Brain pericyte (primary cell): ENCODE results near the gene ZNF280D.
"Not testable (repeated sequence)": the region's sequence is repeated elsewhere in the genome, so short reads cannot be mapped to it uniquely, and the experiment has no call there.

ENCODE experiments used
- DNase-seq: peaks from one replicate; pipeline ENCODE4 v3.0.0-alpha.2; 2012; ENCODE audit warnings: low read depth, low spot score

ZNF280D gene, protein sequence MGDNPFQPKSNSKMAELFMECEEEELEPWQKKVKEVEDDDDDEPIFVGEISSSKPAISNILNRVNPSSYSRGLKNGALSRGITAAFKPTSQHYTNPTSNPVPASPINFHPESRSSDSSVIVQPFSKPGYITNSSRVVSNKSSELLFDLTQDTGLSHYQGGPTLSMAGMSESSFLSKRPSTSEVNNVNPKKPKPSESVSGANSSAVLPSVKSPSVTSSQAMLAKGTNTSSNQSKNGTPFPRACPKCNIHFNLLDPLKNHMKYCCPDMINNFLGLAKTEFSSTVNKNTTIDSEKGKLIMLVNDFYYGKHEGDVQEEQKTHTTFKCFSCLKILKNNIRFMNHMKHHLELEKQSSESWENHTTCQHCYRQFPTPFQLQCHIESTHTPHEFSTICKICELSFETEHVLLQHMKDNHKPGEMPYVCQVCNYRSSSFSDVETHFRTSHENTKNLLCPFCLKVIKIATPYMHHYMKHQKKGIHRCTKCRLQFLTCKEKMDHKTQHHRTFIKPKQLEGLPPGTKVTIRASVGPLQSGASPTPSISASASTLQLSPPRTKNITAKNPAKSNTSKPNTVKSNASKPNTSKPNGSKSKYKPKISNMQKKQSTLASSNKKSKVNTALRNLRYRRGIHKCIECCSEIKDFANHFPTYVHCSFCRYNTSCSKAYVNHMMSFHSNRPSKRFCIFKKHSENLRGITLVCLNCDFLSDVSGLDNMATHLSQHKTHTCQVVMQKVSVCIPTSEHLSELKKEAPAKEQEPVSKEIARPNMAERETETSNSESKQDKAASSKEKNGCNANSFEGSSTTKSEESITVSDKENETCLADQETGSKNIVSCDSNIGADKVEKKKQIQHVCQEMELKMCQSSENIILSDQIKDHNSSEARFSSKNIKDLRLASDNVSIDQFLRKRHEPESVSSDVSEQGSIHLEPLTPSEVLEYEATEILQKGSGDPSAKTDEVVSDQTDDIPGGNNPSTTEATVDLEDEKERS

DNA sequence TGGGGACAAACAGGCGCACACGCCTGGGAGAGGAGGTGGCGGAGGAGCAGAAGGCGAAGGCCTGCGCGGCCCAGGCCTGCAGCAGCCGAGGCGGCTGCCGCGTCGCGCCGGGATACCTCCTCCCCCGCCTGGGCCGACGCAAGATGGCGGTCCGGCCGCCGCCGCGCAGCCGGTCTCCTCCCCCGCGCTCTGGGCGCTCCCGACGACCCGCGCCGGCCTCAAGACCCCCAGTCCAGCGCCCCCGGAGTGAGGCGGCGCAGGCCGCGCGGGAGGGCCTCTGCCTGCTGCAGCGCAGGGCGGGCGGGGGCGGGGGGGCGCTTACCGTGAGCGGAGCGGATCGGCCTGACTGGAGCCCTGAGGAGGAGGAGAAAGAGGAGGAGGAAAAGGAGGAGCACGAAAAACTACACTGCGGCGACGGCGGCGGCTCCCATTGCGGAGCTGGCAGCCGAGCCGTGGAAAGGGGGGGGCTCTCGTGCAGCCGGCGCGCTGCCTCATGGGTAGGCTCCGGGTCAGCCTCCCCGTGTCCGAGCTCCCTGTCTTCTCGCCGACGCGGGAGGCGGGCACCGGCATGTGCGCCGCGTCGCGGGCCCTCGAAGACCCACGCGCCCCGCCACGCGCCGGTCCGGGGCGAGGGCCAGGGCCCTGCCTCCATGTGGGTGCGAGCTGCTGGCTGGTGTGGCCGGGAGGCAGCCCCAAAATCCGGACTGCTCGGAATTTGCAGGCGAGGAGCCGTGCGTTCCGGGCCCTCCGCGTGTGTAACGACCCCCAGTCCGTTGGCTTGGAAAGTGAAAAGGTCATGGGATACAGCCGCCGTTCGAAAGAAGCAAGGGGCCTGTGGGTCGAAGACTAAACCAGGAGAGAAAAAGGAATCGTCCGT is at the start of gene ZNF280D:
TSS of gene ZNF280D (minus strand) at position 374 of the 877 bp plus-strand sequence. CDS start 26,400 bp downstream, outside the sequence.
- peak; percentile 57 for DNase-seq

DNA sequence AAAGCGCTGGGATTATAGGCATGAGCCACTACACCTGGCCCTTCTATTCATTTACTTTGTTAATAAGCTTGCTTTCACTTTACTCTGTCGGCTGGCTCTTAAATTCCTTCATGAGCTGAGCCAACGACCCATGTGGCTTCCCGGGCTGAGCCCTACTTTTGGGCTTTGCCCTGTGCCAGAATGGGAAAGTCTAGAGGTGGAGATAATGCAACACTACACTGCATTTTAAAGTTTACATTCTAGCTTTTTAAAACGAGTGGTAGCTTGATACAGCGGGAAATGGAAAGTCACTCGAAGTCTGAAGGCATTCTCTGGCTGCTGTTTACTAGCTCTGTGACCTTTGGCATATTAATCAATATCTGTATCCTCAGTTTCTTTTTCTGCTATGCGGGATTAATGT is 49.0 kb upstream of the ZNF280D start:
- no peak for DNase-seq

DNA sequence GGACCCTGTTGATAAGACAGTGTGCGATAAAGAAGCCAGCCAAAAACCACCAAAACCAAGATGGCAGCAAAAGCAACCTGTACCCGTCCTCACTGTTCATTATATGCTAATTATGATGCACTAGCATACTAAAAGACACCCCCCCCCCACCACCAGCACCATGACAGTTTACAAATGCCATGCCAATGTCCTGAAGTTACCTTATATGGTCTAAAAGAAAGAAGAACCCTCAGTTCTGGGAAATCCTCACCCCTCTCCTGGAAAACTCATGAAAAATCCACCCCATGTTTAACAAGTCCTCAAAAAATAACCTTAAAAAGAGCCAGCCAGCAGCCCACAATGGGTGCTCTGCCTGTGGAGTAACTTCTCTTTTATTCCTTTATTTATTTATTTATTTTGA is 48.4 kb upstream of the ZNF280D start:
- no peak for DNase-seq

DNA sequence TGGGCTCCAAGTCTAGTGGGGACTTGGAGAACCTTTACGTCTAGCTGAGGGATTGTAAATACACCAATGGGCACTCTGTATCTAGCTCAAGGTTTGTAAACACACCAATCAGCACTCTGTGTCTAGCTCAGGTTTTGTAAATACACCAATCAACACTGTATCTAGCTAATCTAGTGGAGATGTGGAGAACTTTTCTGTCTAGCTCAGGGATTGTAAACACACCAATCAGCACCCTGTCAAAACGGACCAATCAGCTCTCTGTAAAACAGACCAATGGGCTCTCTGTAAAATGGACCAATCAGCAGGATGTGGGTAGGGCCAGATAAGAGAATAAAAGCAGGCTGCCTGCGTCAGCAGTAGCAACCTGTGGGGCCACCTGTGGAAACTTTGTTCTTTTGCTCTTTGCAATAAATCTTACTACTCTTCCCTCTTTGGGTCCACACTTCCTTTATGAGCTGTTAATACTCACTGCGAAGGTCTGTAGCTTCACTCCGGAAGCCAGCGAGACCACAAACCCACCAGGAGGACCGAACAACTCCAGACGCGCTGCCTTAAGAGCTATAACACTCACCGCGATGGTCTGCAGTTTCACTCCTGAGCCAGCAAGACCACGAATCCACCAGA is 46.9 kb upstream of the ZNF280D start:
- DNase-seq: not testable (repeated sequence)

DNA sequence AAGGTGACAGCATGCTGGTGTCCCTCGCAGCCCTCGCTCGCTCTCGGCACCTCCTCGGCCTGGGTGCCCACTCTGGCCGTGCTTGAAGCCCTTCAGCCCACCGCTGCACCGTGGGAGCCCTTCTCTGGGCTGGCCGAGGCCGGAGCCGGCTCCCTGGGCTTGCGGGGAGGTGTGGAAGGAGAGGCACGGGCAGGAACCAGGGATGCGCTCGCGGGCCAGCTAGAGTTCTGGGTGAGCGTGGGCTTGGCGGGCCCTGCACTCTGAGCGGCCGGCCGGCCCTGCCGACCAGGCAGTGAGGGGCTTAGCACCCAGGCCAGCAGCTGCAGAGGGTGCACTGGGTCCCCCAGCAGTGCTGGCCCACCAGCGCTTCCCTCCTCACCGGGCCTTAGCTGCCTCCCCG is 46.1 kb upstream of the ZNF280D start:
- not testable (repeated sequence) for DNase-seq

DNA sequence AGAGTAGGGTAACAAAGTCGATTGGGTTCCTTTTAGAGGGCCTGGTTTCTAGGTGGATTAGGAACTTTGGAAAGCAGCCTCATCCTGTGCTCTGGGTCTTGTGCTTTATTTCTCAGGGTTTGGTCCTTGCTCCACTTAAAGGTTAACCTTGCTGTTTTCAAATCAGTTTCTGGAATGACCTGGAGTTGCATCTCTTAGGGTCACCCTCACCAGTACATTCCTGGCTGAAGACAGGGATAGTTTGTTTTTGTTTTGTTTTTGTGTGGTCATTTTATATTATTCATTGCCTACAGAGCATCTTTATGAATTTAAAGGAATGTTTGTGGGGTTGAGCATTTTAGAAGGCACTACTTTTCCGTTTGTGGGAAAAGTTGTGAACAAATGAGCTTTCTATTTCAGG is 45.5 kb upstream of the ZNF280D start:
- no peak for DNase-seq

DNA sequence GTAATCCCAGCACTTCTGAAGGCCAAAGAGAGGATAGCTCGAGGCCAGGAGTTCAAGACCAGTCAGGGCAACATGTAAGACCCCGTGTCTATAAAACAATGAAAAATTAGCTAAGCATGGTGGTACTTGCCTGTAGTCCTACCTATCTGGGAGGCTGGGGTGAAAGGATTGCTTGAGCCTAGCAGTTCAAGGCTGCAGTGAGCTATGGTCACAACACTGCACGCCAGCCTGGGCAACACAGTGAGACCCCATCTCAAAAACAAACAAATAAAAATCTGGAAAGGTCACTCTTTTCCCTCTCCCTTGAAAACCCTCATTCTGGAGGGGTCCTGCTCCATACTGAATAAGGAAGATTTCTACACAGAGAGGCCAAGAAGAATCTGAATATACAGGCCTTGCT is 43.5 kb upstream of the ZNF280D start:
- DNase-seq: no peak

DNA sequence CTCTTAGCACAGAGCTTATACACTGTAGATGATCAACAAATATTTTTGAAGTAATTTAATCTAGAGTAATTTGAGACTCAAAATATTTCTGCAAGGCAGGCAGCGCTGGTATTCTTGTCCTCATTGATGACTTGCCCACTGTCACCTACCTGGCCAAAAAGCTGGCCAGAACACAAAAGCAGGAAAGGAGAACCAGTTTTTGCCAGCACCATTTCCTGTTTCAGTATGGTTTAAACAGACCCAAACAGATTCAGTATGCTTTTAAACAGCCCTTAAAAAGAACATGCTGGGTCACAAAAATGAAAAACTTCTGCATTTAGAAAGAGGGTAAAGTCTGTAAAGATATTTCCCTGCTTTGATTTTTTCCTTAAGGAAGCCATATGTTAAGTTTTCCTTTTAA is 42.3 kb upstream of the ZNF280D start:
- DNase-seq: no peak

DNA sequence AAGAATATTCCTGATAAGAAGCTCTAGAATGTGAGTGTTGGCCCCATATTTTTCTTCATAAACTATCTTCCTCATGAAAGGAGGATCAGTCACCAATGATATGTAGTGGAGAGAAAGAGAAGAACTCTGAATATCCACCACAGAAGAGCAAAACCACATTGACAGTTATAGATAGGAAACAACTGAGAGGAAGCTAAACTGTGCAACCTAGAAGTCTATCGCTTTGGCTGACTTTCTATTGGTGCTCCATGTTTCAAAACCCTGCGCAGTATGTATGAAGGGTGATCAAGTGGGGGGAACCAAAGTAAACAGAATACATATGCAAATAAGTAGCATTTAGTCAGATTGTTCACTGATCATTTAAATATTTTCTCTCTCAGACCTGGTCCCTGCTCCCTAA is 41.0 kb upstream of the ZNF280D start:
- no peak for DNase-seq

DNA sequence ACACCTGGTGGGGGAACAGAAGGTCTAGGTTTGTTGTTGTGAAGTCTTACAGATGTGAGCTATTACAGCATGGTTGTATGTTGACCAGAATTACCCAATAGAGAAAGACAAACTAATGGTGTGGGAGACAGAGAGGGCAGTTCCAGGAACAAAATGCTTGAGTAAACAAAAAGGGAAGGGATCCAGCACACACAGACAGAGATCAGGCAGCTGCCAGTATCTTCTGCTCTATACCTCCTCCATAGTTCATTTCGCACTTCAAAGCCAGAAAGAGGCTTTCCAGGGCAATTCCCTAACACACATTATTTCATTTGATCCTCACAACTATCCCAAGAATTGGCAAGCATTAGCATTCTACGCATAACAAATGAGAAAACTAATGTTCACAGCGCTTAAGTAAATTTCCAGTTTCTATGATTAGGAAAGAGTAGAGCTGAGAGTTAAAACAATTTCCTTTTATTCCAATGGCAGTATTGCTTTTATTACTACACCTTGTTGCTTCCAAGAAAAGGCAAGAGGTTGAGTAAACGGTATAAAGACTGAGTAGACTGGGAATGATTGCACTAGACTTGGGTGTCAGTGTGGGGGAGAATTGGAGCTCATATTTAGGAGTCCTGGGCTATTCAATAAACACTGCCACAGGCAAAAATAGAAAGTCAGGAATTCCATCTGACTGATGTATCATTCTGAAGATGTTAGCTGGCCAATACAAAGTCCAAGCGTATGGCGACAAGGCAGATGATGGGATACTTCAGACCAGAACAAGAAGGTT is 39.7 kb upstream of the ZNF280D start:
- no peak for DNase-seq

DNA sequence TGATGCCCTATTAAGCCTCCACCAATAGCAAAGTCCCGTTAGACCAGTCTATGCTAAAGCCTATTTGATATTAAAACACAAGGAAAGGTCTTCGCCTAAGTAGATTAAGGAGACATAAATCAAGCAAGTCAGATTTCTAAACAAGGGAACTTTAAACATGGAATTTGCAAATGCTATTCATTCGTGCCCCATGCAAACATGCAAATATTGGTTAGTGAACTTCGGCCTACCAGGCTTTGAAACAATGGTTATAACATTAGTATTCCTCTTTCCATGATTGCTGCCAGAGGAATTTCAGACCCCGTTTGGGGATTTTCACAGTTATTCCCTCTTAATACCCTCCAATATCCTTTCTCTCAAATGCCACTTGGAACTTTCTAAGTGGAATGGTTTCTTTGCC is 36.9 kb upstream of the ZNF280D start:
- DNase-seq: no peak

DNA sequence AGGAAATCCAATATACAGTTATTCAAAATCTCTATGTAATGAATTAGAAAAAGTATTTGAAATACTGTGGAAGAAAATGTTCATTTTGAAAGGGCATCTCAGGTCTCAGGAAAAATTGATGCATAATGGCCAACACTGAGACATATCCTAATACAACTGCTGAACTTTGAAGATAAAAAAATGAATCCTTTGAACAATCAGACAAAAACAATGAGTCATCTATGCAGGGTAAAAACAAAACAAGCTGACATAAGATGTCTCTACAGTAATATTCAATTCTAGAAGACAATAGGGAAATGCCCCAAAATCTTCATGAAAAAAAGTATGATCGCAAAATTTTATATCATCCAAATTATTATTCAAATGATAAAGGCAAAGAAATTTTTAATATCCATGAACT is 34.0 kb upstream of the ZNF280D start:
- DNase-seq: no peak

DNA sequence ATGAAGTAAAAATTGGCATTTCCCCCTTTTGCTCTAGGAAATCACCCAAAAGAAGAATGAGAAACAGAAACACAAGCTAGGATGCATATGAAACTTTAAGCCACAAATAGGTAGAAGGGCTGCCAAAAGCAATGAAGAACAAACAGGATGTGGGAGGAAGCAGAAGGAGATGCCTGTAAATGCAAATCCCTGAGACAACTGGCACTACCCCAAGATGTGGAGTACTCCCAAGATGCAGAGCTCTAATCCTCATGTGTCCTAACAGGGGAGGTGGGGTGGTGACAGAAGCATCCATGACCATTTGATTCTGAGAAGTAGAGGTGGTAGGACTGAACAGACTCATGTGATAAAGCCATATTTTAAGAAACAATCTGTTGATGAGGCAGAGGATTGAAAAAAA is 31.9 kb upstream of the ZNF280D start:
- DNase-seq: no peak

DNA sequence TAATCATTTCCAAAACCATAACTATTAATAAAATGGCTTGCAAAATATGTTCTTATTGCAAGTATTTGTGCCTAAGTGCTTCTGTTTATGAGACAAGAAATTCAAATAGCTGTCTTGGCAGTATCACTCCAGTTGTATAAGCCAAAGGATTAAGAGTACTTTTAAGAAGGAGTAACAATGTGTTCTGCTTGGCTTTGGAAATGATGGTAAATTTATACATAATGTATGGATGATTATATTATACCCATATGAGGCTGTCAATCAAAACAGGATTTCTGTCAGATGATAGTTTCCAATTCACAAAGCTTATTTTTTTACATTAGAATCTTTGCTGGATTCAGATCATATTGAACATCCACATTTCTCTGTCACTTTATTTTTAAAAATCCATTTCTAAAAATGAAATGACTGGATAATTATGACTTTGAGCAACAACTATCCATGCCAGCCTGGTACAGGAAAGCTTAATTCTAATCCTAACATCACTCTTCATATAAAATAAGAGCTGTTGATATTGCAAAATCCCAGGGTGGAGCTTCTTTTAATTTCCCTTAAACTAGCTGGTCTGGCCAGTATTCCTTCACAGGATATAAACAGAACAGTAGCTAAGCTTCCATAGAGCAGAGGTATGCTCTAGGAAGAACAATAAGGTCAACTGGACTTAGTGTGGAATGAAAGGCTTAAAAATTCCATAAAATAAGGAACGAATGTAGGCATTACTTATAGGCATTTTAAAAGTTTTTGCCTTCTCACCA is 30.0 kb upstream of the ZNF280D start:
- DNase-seq: no peak

DNA sequence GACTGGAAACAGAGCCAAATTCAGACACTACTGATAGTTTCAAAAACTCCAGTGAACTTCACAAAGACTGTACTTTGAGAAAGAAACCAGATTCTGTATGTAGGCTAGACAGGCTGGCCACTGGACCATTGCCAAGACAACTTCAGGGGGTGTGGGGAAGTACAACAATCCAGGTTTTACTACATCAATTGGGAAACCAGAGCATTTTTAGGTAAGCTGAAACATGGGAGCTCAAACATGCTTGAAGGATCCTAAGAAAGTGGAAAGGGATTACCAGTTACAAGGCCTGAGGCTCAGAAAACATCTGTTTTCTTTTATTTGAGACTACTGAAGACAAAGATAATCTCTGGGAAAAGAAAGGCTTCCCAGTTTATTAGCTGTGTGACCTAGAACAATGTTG is 26.9 kb upstream of the ZNF280D start:
- no peak for DNase-seq

DNA sequence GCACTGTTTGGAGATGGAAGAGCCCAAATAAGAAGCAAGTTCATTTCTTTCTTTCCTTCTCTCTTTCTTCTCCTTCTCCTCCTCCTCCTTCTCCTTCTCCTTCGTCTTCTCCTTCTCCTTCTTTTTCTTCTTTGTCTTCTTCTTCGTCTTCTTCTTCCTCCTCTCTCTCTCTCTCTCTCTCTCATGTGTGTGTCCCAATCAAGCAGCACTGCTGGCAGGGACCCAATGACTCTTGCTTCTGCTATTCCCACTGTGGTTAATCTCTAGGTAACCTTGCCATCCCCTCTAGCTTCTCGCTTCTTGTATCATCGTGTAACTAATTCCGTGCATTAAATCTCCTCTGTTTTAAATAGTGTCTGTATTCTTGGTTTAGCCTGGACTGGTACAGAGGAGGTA is 26.1 kb upstream of the ZNF280D start:
- DNase-seq: peak; percentile 54

DNA sequence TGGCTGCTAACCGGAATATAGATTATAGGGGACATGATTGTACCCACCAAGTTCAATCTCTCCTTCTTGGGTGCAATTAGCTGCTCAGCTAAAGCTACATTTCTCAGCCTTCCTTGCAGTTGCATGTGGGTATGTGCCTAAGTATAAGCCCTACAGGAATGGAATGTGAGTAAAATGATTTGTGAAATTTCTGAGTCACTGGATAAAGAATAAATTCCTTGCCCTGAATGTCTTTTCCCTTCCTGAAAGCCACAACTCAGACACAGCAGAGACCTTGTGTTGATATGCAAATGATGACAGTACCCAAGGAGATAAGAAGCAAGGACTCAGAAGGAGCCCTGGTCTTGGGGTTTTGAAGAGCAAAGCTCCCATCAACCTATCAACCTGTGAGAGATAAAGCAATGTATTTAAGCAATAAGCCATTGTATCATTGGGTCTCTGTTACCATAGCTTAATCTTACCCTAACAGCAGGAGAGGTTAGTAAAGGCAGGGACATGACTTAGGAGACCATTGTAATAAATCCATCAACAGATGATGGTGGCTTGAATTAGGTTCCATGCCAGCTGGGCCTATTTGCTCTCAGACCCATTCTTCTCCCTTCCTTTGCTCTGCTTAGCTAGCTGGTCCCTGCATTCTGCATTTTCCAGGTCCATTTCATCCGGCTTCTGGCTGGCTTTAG is 25.6 kb upstream of the ZNF280D start:
- DNase-seq: no peak

DNA sequence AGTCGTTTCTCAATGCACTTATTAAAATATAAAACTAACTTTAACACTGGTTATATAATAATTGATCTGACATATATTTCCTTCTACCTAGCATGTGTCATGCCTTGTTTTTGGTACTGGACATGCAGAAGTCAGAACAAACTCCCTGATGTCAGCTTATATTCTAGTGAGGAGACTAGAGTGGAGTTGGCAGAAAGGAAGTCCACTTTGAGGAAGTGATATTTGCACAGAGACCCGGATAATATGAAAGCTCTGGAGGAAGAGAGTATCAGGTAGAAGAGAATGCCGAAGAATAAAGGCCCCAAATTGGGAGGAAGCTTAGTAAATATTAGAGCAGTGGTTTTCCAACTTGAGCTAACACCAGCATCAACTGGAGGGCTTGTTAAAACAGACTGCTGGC is 24.6 kb upstream of the ZNF280D start:
- DNase-seq: no peak

DNA sequence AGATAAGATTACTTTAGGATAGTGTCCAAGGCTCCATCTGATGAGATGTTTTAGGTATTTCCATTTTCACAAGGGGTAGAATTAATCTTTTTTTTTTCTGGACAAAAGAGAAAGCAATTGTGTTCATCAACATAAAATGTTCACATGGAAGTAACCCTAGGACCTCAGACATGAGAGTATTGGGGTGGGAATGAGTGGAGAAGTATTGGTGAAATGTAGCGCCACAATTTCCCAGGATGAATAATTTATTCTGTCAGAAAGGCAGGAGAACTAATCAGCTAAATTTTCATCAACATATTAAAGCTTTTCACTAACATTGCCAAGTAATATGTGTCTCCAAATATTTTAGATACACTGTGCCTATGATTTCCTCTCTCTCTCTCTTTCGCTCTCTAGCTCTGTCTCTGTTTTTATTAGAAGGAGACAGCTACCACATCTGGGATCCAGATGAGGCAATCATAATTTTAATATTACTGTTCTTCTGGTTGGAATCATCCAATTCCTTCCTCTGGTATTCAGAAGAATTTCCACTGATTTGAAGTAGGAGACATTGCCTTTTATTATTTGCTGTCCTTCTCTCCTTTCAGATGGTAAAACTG is 21.6 kb upstream of the ZNF280D start:
- DNase-seq: no peak
